Measurements from ENCODE around the gene LCK.
"Not testable (repeated sequence)": the region's sequence is repeated elsewhere in the genome, so short reads cannot be mapped to it uniquely, and the experiment has no call there.

LCK gene

DNA sequence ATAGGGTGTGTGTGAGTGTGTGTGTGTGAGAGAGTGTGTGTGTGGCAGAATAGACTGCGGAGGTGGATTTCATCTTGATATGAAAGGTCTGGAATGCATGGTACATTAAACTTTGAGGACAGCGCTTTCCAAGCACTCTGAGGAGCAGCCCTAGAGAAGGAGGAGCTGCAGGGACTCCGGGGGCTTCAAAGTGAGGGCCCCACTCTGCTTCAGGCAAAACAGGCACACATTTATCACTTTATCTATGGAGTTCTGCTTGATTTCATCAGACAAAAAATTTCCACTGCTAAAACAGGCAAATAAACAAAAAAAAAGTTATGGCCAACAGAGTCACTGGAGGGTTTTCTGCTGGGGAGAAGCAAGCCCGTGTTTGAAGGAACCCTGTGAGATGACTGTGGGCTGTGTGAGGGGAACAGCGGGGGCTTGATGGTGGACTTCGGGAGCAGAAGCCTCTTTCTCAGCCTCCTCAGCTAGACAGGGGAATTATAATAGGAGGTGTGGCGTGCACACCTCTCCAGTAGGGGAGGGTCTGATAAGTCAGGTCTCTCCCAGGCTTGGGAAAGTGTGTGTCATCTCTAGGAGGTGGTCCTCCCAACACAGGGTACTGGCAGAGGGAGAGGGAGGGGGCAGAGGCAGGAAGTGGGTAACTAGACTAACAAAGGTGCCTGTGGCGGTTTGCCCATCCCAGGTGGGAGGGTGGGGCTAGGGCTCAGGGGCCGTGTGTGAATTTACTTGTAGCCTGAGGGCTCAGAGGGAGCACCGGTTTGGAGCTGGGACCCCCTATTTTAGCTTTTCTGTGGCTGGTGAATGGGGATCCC is 22.5 kb downstream of the LCK start:
- no peak for DNase-seq (ENCODE audit: low spot score)

DNA sequence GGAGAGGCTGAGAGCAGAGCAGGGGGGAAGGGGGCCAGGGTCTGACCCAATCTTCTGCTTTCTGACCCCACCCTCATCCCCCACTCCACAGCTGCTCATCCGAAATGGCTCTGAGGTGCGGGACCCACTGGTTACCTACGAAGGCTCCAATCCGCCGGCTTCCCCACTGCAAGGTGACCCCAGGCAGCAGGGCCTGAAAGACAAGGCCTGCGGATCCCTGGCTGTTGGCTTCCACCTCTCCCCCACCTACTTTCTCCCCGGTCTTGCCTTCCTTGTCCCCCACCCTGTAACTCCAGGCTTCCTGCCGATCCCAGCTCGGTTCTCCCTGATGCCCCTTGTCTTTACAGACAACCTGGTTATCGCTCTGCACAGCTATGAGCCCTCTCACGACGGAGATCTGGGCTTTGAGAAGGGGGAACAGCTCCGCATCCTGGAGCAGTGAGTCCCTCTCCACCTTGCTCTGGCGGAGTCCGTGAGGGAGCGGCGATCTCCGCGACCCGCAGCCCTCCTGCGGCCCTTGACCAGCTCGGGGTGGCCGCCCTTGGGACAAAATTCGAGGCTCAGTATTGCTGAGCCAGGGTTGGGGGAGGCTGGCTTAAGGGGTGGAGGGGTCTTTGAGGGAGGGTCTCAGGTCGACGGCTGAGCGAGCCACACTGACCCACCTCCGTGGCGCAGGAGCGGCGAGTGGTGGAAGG is 23.7 kb downstream of the LCK start:
- DNase-seq (ENCODE audit: low spot score), result no peak

DNA sequence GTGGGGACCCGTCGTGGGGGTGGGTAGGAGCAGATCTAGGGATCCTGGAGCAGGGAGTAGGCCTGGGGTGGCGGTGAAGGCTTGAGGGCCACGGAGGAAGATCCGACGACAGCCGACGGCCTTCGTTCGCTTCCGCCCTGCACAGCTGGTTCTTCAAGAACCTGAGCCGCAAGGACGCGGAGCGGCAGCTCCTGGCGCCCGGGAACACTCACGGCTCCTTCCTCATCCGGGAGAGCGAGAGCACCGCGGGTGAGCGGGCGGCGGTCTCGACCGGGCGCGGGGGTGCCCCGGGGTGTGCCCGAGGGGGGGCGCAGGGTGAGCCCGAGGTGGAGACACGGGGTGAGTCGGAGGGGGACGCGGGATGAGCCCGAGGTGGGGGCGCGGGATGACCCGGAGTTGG is 24.4 kb downstream of the LCK start:
- DNase-seq (ENCODE audit: low spot score), result no peak

DNA sequence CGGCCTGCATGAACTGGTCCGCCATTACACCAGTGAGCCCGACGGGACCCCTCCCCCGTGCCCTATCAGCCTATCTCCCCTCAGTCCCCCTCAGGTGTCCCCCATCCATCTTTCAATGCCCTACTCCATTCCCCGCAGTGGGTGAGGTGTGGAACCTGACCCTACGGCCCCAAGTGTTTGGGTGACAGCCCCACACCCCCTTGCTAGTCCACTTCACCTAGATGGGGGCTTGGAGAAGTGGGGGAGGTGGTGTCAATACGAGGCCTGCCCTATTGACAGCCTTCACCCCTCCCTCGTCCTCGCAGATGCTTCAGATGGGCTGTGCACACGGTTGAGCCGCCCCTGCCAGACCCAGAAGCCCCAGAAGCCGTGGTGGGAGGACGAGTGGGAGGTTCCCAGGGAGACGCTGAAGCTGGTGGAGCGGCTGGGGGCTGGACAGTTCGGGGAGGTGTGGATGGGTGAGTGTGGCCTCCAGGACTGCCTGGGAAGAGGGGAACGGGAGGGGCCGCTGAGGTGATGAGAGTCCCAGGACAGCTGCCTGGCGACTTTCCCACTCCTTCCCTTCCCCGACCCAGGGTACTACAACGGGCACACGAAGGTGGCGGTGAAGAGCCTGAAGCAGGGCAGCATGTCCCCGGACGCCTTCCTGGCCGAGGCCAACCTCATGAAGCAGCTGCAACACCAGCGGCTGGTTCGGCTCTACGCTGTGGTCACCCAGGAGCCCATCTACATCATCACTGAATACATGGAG is 25.1 kb downstream of the LCK start:
- DNase-seq (ENCODE audit: low spot score), result no peak

DNA sequence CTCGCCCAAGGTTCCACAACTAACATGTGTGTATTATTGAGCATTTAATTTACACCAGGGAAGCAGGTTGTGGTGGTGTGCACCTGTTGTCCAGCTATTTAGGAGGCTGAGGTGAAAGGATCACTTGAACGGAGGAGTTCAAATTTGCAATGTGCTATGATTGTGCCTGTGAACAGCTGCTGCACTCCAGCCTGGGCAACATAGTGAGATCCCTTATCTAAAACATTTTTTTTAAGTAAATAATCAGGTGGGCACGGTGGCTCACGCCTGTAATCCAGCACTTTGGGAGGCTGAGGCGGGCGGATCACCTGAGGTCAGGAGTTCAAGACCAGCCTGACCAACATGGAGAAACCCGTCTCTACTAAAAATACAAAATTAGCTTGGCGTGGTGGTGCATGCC is 33.7 kb downstream of the LCK start:
- not testable (repeated sequence) for DNase-seq (ENCODE audit: low spot score)

DNA sequence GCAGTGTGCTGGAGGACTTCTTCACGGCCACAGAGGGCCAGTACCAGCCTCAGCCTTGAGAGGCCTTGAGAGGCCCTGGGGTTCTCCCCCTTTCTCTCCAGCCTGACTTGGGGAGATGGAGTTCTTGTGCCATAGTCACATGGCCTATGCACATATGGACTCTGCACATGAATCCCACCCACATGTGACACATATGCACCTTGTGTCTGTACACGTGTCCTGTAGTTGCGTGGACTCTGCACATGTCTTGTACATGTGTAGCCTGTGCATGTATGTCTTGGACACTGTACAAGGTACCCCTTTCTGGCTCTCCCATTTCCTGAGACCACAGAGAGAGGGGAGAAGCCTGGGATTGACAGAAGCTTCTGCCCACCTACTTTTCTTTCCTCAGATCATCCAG is 34.6 kb downstream of the LCK start:
- no peak for DNase-seq (ENCODE audit: low spot score)

DNA sequence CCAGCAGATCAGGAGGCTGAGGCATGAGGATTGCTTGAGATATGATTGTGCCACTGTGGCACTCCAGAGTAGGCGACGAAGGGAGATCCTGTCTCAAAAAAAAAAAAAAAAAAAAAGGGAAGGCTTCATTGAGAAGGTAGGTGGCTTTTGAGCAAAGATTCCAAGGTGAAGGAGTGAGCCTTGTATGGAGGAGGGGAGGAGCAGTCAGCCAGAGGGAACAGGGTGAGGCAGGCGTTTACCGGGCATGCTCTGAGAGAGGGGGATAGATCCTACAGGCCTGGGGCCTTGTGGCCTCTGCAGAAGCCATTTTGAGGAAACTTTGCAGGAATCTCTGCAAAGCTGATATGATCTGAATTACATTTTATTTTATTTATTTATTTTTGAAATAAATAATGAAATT is 35.7 kb downstream of the LCK start:
- no peak for DNase-seq (ENCODE audit: low spot score)

DNA sequence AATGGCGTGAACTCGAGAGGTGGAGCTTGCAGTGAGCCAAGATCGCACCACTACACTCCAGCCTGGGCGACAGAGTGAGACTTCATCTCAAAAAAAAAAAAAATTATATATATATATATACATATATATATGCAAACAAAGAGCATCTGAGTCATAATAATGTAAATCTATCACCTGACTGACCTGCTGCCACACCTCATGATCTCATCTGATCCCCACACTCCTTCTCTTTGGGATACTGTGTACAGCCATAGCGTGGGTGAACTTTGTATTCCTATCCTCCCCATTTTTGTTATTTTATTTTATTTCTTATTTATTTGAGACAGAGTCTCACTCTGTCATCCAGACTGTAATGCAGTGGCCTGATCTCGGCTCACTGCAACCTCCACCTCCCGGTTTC is 38.2 kb downstream of the LCK start:
- DNase-seq (ENCODE audit: low spot score), result no peak

DNA sequence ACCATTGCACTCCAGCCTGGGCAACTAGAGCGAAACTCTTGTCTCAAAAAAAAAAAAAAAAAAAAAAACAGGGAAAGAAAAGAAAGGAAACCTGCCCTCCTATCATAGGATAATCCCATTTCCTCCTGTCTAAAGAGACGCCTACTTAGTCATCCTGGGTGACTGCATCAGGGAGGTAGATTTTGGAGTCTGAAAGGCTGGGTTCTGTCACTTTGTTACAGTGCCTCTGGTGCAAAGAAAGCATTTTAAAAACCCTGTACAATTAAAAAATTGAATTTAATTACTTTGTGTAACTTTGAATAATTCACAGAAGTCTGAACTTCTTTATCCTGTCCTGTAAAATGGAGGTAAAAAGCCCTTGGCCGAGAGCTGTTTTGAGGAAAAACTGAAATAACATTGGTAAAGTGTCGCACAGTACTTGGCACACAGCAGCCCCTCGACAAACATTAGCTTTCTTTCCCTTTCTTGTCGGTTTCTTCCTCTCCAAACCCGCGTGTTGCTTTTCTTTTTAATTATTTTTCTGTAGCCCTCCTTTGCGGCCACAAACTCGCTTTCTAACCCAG is 40.2 kb downstream of the LCK start:
- DNase-seq (ENCODE audit: low spot score), result peak; percentile 36

DNA sequence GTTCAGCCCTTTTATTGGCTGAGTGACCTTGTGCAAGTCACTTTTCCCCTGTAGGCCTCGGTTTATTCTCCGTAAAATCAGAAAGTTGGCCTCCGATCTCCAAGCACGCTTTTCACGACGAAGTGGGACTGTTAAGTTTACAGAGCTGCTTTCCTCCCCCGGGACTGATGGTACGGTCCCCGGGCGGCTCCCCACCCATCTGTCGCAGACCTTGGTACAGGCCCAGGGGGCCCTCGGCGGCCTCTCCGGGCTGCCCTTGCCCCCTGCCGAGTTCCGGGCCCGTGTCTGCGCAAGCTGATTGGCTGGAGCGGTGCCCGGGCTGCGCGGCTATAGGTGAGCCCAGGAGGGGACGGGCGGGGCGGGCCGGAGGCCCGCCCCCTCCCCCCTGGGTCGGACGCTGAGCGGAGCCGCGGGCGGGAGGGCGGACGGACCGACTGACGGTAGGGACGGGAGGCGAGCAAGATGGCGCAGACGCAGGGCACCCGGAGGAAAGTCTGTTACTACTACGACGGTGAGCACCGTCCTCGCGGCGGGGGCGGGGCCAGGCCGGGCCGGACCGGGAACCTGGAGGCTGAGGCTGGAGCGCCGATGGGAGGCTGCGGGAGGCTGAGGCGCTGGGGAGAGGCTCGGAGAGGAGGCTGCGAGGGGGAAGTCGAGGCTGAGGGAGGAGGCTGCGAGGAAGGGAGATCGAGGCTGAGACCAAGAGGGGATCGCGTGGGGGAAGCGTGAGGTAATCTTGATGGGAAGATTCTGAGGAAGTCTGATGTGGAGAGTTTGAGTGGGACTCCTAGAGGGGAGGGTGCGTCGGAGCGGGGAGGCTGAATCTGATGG is 40.9 kb downstream of the LCK start, which contains the start of gene HDAC1:
TSS of gene HDAC1 (plus strand) at position 376 of the 831 bp plus-strand sequence. CDS start at position 463, 87 bp downstream.
- DNase-seq (ENCODE audit: low spot score), result peak; percentile 98

DNA sequence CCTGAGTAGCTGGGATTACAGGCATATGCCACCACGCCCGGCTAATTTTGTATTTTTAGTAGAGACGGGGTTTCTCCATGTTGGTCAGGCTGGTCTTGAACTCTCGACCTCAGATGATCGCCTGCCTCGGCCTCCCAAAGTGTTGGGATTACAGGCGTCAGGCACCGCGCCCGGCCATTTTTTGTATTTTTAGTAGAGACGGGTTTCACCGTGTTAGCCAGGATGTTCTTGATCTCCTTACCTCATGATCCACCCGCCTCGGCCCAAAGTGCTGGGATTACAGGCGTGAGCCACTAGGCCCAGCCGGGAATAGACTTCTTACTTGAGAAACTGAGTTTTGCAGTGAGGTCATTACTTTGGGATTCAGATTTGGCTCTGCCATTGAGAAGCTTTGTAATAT is 47.1 kb downstream of the LCK start:
- not testable (repeated sequence) for DNase-seq (ENCODE audit: low spot score)

DNA sequence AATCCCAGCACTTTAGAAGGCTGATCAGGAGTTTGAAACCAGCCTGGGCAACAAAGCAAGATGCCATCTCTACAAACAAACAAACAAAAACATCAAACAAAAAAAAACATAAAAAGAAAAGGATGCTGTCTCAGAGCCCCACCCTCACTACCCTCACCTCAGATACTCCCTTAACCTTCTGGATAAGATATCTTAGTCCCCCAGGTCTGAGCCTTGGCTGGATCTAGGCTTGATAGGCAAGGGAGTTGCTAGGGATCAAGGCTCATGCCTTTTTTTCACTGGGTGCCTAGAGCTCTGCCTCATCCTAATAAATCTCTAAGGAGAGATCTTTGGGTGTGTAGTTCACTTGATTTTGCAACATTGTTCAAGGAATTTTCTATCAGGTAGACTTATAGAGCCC is 48.3 kb downstream of the LCK start:
- no peak for DNase-seq (ENCODE audit: low spot score)

DNA sequence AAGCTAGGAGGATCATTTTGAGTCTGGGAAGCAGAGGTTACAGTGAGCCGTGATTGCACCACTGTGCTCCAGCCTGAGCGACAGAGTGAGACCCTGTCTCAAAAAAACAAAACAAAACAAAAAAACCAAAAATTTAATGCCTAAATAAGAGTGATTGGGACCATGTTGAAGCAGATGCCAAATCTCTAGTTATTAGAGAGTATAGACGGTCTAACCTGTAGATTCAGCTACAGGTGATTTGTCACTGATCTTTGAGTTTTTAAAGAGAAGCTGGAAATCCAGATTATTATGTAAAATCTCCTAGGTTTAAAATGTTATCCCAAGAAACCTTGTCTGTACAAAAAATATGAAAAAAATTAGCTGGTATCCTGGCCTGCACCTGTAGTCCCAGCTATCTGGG is 52.3 kb downstream of the LCK start:
- DNase-seq (ENCODE audit: low spot score), result no peak

DNA sequence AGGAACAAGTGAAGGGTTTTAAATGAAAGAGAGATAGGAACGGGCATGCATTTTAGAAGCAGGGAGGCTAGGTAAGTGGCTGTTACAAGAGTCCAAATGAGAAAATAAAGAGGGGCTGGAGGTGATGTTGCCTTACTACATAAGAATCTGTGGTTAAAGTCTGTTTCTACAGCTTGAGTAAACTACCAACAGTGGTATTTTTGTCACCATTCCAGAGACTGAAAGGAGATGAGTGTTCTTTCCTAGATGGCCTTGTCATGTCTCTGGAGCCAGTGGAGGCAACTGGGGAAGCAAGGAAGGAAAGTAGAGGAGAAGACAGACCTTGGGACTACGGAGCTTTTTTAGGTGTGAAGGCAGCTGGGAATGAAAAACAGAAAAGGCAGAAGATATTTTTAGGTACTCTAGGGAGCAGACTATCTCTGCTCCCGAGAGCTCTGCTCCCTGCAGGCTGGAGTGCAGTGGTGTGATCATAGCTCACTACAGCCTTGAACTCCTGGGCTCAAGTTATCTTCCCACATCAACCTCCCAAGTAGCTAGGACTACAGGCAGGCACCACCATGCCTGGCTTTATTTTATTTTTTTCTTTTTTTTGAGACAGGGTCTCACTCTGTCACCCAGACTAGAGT is 53.0 kb downstream of the LCK start:
- peak; percentile 45 for DNase-seq (ENCODE audit: low spot score)

DNA sequence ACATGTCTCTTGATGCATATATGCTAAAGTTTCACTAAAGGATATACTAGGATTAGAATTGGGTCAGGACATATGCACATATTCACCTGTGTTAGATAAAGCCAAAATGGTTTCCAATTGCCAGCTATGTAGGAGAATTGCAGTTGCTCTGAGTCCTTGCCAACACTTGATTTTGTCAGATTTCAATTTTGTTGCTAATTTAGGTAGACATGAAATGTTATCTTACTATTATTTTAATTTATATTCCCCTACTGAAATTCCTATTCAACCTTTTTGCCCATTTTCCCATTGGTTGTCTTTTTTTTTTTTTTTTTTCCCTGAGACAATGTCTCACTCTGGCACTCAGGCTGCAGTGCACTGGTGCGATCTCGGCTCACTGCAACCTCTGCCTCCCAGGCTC is 54.2 kb downstream of the LCK start:
- DNase-seq (ENCODE audit: low spot score), result no peak

DNA sequence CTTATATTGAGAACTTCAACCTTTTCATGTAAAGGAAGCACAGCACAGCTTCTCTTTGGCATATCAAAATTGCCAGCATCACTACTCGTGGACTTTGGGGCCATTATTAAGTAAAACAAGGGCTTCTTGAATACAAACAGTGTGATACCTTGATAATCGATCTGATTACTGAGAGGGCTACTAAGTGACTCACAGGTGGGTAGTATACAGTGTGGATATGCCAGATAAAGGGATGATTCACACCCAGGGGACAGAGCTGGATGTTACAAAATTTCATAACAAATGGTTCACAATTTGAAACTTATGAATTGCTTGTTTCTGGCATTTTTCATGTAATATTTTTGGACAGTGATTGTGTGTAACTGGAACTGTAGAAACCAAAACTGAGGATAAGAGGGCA is 56.3 kb downstream of the LCK start:
- no peak for DNase-seq (ENCODE audit: low spot score)

DNA sequence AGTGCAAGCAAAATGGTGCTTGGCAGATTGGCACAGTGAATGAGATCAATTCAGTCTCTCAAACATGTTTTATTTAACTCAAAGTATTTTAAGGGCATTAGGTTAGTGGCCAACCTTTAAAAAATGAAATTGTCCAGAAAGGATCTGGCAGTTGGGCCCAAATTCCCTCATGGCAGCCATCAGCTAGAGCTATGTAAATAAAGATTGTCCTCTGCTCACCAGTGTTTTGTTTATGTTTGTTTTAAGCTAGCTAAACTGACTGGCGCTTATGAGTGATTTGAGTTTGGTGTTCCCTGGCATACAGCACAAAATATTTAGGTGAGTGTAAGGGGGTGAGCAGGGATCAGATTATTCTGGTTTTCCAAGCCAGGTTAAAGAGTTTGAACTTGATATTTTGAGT is 58.9 kb downstream of the LCK start:
- DNase-seq (ENCODE audit: low spot score), result no peak

DNA sequence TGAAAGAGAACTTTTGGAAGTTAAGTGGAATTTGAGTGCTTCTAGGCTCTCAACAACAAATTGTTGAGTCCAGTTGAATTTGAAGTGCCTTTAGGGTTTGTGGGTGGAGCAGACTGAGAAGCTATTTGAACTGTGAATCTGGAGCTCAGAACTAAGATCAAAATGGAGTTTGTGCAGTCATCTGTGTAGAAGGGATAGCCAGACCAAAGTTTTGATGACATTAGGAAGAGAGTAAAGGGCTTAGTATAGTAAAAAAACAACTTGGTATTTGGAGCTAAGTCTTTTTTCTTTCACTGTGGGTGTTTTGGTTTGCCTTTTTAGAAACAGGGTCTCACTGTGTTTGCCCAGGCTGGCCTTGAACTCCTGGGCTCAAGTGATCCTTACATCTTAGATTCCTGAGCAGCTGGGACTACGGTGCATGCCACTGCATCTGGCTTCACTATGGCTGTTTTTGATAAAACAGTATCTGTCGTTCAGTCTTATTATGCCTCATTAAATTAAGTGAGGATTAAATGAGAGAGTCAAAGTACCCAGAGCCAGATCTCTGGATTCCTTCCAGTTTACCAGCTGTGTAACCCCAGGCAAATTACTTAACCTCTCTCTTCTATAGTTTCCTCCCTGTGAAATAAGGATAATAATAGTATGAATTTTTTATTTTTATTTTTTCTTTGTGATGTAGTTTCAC is 60.8 kb downstream of the LCK start:
- DNase-seq (ENCODE audit: low spot score), result no peak

DNA sequence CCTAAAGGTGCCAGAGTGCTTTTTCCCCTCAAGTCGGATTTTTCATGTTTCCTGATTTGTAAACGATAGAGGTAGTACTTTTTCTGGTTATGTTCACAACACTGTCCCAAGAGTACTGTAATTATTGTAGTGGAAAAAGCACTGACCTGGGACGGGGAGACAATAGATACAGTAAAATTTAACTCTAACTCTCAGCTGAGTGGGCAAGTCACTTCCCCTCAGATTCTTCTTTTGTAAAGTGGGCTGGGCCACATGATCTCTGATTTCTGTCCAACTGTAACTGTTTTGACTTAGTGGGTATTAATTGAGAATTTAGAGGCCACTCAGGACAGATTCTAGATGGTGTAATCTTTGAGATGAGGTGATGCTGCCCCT is 65.8 kb downstream of the LCK start:
- DNase-seq (ENCODE audit: low spot score), result no peak

DNA sequence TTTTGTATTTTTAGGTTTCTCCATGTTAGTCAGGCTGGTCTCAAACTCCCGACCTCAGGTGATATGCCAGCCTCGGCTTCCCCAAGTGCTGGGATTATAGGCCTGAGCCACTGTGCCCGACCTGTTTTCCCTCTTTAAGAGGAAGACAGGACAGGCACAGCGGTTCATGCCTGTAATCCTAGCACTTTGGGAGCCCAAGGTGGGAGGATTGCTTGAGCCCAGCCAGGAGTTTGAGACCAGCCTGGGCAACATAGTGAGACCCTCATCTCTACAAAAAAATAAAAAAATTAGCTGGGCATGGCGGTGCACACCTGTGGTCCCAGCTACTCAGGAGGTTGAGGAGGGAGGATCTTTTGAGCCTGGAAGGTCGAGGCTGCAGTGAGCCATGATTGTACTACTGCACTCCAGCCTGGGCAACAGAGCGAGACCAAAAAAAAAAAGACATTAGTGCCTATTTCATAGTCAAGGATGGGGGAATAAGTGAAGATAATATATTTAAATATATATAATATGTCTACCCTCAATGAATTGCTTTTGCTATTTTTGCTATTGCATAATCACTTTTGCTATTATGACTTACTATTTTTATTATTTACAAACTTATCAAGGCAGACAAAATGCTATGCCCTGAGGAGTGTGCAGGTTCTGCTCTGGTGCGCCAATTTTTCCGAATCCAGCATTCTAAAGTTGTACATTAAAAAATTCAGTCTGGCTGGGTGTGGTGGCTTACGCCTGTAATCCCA is 67.2 kb downstream of the LCK start:
- no peak for DNase-seq (ENCODE audit: low spot score)
